Endothelial cell of hepatic sinusoid (primary cell): Measurements from ENCODE around the gene MAG.

ENCODE experiments used
- in situ Hi-C: cut with HindIII; loops from 2 replicates; pipeline ENCODE4 v1.10.0; 2017; ENCODE audit warnings: low sequenced_read_pairs

Gene MAG

GRCh38 chr19:35295792-35296462 is 4.0 kb downstream of the MAG start:
- in situ Hi-C loops = loop anchor here (25.0 kb wide), 1 partner anchor 141 kb away; the partner anchor contains the start of gene FFAR2

- in situ Hi-C loops = loop anchor here (25.0 kb wide), 1 partner anchor 140 kb away; the partner anchor contains the start of gene FFAR2
Measured at GRCh38 chr19:35296644-35297514, 4.9 kb downstream of the MAG start.

- in situ Hi-C loops = loop anchor here (25.0 kb wide), 1 partner anchor 140 kb away; the partner anchor contains the start of gene FFAR2
Measured at GRCh38 chr19:35297515-35297848, 5.5 kb downstream of the MAG start.

- in situ Hi-C loops = loop anchor here (25.0 kb wide), 1 partner anchor 139 kb away; the partner anchor contains the start of gene FFAR2
Measured at GRCh38 chr19:35297922-35298321, 6.0 kb downstream of the MAG start.

- in situ Hi-C loops = loop anchor here (25.0 kb wide), 1 partner anchor 139 kb away; the partner anchor contains the start of gene FFAR2
Measured at GRCh38 chr19:35298561-35298972, 6.6 kb downstream of the MAG start.

GRCh38 chr19:35299523-35300338 is 7.8 kb downstream of the MAG start:
- in situ Hi-C loops = loop anchor here (25.0 kb wide), 1 partner anchor 138 kb away; the partner anchor contains the start of gene FFAR2

GRCh38 chr19:35300339-35300649 is 8.3 kb downstream of the MAG start:
- in situ Hi-C loops = no loop called here

- in situ Hi-C loops = no loop called here
Measured at GRCh38 chr19:35301961-35302360, 10.0 kb downstream of the MAG start.

GRCh38 chr19:35302446-35302845 is 10.5 kb downstream of the MAG start:
- in situ Hi-C loops = no loop called here

GRCh38 chr19:35303357-35303915 is 11.5 kb downstream of the MAG start:
- in situ Hi-C loops = no loop called here

GRCh38 chr19:35304036-35304435 is 12.1 kb downstream of the MAG start:
- in situ Hi-C loops = no loop called here

GRCh38 chr19:35305181-35305580 is 13.2 kb downstream of the MAG start:
- in situ Hi-C loops = loop anchor here (5.0 kb wide), 1 partner anchor 47 kb away; no protein-coding TSS in a partner anchor

GRCh38 chr19:35306473-35307246 is 14.7 kb downstream of the MAG start:
- in situ Hi-C loops = loop anchor here (5.0 kb wide), 1 partner anchor 46 kb away; no protein-coding TSS in a partner anchor

- in situ Hi-C loops = loop anchor here (5.0 kb wide), 1 partner anchor 44 kb away; no protein-coding TSS in a partner anchor
Measured at GRCh38 chr19:35307931-35308330, 16.0 kb downstream of the MAG start.

GRCh38 chr19:35308910-35309309 is 16.9 kb downstream of the MAG start:
- in situ Hi-C loops = loop anchor here (5.0 kb wide), 1 partner anchor 43 kb away; no protein-coding TSS in a partner anchor

- in situ Hi-C loops = loop anchor here (5.0 kb wide), 1 partner anchor 43 kb away; no protein-coding TSS in a partner anchor
Measured at GRCh38 chr19:35309481-35310279, 17.7 kb downstream of the MAG start.

- in situ Hi-C loops = no loop called here
Measured at GRCh38 chr19:35310331-35310730, 18.4 kb downstream of the MAG start.

GRCh38 chr19:35310811-35311465 is 19.0 kb downstream of the MAG start:
- in situ Hi-C loops = no loop called here
